GM19238 (cell line): Measurements from ENCODE around the gene CHRNG.
"Not testable (repeated sequence)": the region's sequence is repeated elsewhere in the genome, so short reads cannot be mapped to it uniquely, and the experiment has no call there.

Experiments used
- DNase-seq: peaks from one replicate; pipeline ENCODE4 v3.0.0; 2011; ENCODE audit warnings: low spot score; ENCODE audit not compliant: insufficient read length

CHRNG gene

DNA sequence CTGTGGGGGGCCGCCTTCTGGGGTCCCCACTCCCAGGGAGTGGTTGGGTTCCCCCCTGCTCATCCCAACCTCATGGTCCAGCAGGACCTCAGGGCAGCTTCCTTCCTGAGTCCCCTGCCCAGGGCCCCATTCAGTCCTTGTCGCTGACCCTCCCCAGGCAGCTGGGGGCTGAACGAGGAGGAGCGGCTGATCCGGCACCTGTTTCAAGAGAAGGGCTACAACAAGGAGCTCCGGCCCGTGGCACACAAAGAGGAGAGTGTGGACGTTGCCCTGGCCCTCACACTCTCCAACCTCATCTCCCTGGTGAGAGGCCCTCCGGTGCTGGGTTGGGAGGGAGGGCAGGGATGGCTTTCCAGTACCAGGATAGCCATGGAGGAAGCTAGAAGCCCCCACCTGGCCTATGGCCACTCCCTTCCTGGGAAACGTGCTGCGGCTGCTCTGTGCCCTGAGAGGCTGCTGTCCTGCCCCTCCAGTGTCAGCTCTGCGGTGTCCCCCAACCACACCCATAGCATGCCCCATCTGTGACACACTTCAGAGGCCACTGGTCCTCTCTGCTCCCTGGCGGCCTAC lies 13.0 kb upstream of the CHRNG start:
- DNase-seq, result no peak

GRCh38 chr2:232527905-232528470 lies 11.5 kb upstream of the CHRNG start:
- DNase-seq, result no peak

GRCh38 chr2:232528746-232529460 lies 10.6 kb upstream of the CHRNG start:
- no peak for DNase-seq

DNA sequence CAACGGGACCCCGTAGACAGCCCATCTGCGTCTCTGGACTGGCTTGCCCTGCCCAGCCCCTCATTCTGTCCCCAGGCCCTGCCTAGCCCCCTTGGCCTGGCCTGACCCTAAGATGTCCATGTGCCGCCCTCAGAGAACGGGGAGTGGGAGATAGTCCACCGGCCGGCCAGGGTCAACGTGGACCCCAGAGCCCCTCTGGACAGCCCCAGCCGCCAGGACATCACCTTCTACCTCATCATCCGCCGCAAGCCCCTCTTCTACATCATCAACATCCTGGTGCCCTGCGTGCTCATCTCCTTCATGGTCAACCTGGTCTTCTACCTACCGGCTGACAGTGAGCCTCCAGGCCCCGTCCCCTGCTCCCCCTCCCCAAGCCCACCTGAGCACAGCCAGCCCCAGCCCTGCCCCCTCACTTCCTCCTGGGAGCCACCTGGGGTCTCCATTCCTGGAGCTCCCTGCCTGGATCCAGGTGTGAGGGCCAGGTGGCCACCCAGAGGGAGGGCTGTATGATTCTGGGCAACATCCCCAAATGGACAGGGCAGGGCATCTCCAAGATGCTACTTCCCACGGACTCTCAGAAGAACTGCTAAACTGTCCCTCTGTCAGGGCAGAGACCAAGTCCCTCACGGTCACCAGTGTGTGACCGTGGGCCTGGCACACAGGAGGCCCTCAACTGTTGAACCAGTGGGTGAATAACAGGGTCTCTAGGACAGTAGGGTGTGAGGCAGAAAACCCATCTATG lies 9.5 kb upstream of the CHRNG start:
- no peak for DNase-seq

GRCh38 chr2:232530626-232531260 lies 8.7 kb upstream of the CHRNG start:
- no peak for DNase-seq

GRCh38 chr2:232532419-232532818 lies 7.1 kb upstream of the CHRNG start:
- DNase-seq, result no peak

GRCh38 chr2:232532821-232533220 lies 6.7 kb upstream of the CHRNG start:
- DNase-seq, result not testable (repeated sequence)

DNA sequence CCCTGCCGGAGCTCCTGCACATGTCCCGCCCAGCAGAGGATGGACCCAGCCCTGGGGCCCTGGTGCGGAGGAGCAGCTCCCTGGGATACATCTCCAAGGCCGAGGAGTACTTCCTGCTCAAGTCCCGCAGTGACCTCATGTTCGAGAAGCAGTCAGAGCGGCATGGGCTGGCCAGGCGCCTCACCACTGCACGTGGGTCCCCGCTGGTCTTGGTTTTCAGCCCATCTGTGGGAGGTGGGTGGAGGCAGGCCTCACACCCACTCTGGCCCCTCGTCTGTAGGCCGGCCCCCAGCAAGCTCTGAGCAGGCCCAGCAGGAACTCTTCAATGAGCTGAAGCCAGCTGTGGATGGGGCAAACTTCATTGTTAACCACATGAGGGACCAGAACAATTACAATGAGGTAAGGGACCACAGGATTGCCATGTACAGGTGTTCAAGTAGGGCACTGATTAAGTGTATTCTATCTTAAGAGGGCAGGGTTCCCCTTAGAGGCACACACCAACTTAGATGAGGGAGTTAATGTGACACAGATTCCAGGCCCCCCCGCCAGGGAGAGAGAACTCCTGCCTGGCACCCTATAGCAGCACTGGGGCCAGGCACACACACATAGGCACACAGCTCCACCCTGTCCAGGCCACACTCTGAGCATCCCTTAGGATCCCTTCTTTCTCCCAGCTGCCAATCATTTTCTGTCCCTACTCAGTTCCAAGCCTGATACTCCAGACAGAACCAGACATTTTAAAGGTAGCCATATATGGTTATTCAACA lies 5.4 kb upstream of the CHRNG start:
- DNase-seq, result no peak

DNA sequence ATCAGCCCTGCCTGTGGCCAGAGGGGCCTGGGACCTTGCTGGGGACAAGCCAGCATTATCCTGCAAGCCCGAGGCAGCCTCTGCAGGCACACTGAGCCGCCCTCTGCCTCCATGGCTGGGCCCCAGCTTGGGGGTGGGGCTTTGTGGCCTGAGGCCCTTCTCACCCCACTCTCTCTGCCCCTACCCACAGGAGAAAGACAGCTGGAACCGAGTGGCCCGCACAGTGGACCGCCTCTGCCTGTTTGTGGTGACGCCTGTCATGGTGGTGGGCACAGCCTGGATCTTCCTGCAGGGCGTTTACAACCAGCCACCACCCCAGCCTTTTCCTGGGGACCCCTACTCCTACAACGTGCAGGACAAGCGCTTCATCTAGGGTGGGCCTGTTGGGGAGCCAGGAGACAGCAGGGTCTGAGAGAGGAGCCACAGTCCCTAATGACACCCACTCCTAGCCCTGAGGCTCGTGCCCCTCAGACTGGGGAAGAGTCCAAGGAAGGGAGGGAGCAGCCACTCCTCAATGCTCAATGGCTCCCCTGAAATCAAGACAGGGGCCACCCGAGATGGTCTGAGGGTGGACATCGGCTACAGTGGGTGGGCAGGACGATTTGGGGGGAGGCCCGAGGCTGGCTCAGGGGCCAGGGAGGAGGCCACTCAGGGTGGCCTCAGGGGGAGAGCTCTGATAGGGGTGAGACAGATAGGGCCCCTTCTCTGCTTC lies 4.4 kb upstream of the CHRNG start:
- no peak for DNase-seq

DNA sequence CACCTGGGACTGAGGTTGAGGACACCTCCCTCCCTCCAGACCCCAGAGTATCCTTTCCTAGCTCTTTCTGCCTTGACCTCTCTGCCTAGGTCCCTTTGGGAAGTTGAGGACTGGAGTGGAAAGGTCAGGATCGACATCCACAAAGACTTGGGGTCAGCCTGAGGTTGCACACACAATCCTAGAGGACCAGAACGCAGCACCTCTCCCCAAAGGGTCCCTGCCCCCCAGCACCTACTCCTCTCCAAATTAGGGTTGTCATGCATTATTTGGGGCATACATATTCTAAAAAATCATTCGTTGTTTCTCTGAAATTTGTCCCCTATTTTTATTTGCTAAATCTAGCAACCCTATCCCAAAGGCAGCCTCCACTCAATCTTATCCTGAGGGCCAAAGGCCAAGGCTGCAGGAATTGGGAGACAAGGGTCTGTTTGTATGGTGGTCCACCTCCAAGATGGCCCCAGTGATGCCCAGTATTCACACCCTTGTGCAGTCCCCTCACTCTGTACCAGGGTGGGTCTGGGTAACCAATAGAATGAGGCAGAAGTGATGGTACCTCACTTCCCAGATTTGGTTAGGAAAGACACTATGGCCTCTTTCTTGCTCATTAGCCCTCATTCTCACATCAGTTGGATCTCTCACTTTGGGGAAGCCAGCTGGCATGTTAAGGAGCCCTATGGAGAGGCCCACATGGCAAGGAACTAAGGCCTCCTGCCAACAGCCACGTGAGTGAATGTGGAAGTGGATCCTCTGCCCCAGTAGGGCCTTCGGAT lies 3.5 kb upstream of the CHRNG start:
- DNase-seq, result no peak

DNA sequence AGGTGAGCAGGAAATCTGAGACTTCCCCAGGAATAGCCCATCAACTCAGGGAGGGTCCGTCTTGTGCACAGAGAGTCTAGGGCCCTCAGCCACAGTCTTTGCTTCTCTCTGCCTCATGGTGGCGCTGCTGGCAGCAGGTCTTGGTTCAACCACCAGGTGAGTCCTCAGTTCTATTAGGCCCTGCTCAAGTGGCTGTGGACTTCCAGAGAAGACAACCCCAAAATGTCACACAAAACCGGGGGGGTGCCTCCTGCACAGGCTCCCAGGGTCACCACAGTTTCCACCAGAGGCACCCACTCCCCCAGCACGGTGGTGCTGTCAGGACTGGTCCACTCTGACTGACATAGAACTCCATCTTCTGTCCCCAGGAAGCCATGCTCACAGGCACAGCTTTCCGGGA lies 2.4 kb upstream of the CHRNG start:
- no peak for DNase-seq

GRCh38 chr2:232537499-232537898 lies 2.0 kb upstream of the CHRNG start:
- DNase-seq, result no peak

DNA sequence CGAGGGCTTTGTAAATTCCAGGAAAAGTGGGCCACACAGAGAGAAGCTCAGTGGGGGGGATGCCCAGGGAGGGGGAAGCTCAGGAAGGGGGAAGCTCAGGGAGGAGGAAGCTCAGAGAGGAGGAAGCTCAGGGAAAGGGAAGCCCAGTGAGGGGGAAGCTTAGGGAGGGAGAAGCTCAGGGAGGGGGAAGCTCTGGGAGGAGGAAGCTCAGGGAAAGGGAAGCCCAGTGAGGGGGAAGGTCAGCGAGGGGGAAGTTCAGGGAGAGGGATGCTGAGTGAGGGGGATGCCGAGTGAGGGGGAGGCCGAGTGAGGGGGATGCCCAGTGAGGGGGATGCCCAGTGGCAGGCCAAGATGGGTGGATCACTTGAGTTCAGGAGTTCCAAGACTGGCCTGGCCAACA lies 821 bp upstream of the CHRNG start:
- DNase-seq, result no peak

DNA sequence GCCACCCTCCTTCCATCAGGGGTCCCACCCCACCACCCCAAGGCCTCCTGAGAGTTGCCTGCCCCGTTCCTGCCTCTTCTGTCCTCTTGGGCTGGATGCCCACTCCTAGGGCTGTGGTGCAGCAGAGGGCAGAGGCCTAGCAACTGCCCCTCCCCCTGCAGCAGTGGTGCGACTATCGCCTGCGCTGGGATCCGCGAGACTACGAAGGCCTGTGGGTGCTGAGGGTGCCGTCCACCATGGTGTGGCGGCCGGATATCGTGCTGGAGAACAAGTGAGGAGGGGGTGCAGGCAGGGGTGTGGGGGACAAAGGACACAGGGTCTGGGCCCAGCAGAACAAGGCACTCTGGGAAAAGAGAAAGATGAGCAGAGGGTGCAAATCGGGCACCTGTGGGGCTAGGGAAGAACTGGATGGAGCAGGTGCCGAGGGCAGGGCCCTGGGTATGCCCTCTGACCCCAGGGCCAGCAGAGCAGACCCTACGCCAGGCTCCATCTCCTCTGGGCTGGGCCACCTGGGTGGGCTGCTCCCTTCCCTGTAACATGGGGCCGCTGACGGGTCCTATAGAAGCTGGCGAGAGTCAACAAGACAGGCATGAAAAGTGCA lies 1.0 kb downstream of the CHRNG start:
- DNase-seq, result no peak

DNA sequence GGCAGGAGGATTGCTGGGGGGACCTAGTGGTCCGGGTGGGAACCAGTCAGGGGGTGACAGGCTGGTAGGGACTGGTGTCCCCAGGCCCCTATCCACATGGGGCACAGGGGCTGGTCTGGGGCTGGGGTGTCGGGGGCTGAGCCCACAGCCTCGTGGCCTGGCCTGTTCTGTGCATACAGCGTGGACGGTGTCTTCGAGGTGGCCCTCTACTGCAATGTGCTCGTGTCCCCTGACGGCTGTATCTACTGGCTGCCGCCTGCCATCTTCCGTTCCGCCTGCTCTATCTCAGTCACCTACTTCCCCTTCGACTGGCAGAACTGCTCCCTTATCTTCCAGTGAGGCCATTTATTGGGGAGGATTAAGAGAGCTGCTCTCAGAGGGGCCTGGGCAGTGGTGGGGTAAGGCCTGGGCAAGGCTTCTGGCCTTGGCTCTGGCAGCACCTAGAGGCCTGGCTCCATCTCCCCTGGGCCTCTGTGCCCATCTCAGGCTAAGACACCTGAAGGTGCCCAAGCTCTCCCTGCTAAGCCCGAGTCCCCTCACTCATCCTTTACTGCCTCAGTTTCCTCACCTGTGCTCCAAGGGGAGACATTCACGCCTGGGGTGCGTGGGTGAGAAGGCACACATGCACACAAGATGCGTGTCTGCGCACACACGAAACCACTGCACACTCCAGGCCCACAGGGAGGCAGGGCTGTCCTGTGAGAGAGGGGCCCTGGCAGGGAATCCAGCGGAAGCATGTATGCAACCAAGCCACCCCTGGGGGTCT lies 1.9 kb downstream of the CHRNG start:
- DNase-seq, result no peak

DNA sequence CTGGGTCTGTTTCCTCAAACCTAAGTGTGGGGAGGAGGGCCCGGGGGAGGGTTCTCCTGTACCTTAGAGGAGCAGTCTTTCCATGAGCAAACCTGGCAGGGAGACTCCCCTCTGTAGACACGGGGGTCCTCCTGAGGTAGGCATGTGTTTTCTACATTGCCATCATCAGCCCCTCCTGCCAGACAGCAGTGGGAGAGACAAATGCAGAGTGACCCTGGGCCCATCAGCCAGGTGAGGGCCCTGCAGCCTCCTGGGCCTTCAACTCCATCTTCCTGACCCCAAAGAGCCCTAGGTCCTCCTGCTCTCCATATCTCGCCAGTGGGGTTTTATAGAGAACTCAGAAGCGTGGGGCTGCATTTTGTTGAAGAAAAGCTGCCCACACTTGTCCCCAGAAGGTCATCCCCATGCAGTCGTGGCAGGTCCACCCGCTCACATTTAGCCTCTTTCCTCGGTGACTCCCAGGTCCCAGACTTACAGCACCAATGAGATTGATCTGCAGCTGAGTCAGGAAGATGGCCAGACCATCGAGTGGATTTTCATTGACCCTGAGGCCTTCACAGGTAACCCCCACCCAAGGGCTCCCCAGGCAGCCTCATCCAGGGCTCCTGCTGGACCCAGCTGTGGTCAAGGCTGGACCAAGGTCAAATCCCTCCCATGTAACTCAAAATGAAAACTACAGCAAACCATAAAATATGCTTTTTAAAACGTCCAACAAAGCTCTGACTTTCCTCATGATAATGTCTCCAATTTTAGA lies 2.6 kb downstream of the CHRNG start:
- no peak for DNase-seq

GRCh38 chr2:232542715-232543467 lies 3.4 kb downstream of the CHRNG start:
- no peak for DNase-seq
